K562 (cell line): ENCODE data around the gene ATP9B. TPM values are rescaled to one million over a fixed set of nuclear protein-coding genes. Genes with fewer than 3 reads are reported as not detected.

Experiments used
- ATAC-seq: fragments of 200-7000 bp; cut with Tn5 transposase; 3 replicates; pipeline ENCODE4 v1.9.1; 2020; ENCODE audit warnings: moderate library complexity
- BruUV-seq: library from RNA; stranded (reverse); fragments of 400-500 nt; replicated peaks from 2 replicates; lab custom pipeline; 2021; lab: Mats Ljungman, UMichigan
- CTCF ChIA-PET: fragments of 300-600 bp; formaldehyde crosslinking; extraction: SDS; loops from one replicate; lab custom pipeline; 2021; ENCODE audit warnings: low intra/inter-chr PET ratio; lab: Yijun Ruan, JAX
- POLR2A ChIA-PET: fragments of 300-600, 350-650 bp; sonication (Branson Sonifier 250); formaldehyde crosslinking; extraction: SDS; loops from one replicate; lab custom pipeline; 2021; ENCODE audit warnings: antibody characterized with exemption, inconsistent platforms; lab: Yijun Ruan, JAX
- DNase-seq, 4 experiments: peaks; one replicate each; pipeline versions ENCODE4 v3.0.0 to v3.0.0-alpha.2; 2011 to 2018; ENCODE audit warnings: low spot score in 3 of 4, mixed read lengths in 3 of 4; ENCODE audit errors: extremely low read depth in 1 of 4
- FAIRE-seq: peaks from 2 replicates; lab custom pipeline; 2011; peaks lifted over from hg19 to GRCh38; lab: Jason Lieb, UNC
- H2AFZ ChIP-seq: 2 replicates; pipeline ENCODE4 v1.6.0; 2011; ENCODE audit warnings: low read depth, low read length, control low read depth, inconsistent platforms
- H3K27ac ChIP-seq: fragments of 200-600 bp; 3 replicates; pipeline ENCODE4 v1.8.0; 2011; ENCODE audit warnings: low read depth, mild to moderate bottlenecking, control low read depth, inconsistent platforms, low read length, moderate library complexity, mixed read lengths; ENCODE audit errors: extremely low read depth
- H3K27me3 ChIP-seq, 2 experiments: fragments of 300-600 bp in 1 of 2; 2 replicates in 1 of 2; 3 replicates in 1 of 2; pipeline versions ENCODE4 v1.6.0 to v1.8.0; 2011; ENCODE audit warnings: inconsistent platforms in 2 of 2, low read length in 2 of 2, mild to moderate bottlenecking in 1 of 2, mixed read lengths in 1 of 2, moderate library complexity in 1 of 2; ENCODE audit not compliant: control insufficient read depth in 2 of 2, insufficient read depth in 2 of 2
- H3K36me3 ChIP-seq: fragments of 300-600 bp; 3 replicates; pipeline ENCODE4 v1.8.0; 2011; ENCODE audit warnings: mild to moderate bottlenecking, low read length, inconsistent platforms; ENCODE audit not compliant: control insufficient read depth, insufficient read depth
- H3K4me1 ChIP-seq, 2 experiments: fragments of 200-600 bp in 1 of 2; replicated peaks in 1 of 2; 2 replicates in 1 of 2; 3 replicates in 1 of 2; pipeline versions ENCODE4 v1.5.1 to v1.8.0; 2011; ENCODE audit warnings: inconsistent platforms in 2 of 2, low read length in 2 of 2, mild to moderate bottlenecking in 1 of 2, mixed read lengths in 1 of 2, moderate library complexity in 1 of 2; ENCODE audit not compliant: control insufficient read depth in 2 of 2, insufficient read depth in 2 of 2
- H3K4me2 ChIP-seq: 2 replicates; pipeline ENCODE4 v1.6.1; 2011; ENCODE audit warnings: low read length, control low read depth, inconsistent platforms, mixed read lengths; ENCODE audit not compliant: insufficient read depth
- H3K4me3 ChIP-seq: fragments of 200-600 bp; sonication (generic), shearing (Covaris generic); 2 replicates; pipeline ENCODE4 v1.5.1; 2016; ENCODE audit warnings: control low read depth, inconsistent platforms
- H3K79me2 ChIP-seq: fragments of 200-600 bp; 3 replicates; pipeline ENCODE4 v1.8.0; 2011; ENCODE audit warnings: low read length, inconsistent platforms; ENCODE audit not compliant: control insufficient read depth, insufficient read depth
- H3K9ac ChIP-seq, 2 experiments: 2 replicates each; pipeline versions ENCODE4 v1.6.0 to v1.6.1; 2011; ENCODE audit warnings: low read depth in 2 of 2, low read length in 2 of 2, control low read depth in 1 of 2, inconsistent platforms in 1 of 2, mild to moderate bottlenecking in 1 of 2, mixed read lengths in 1 of 2; ENCODE audit not compliant: insufficient read depth in 1 of 2
- H3K9me1 ChIP-seq: one replicate; pipeline ENCODE4 v1.6.0; 2011; ENCODE audit warnings: inconsistent platforms, mild to moderate bottlenecking, low read length, moderate library complexity; ENCODE audit not compliant: control insufficient read depth, insufficient read depth
- H3K9me3 ChIP-seq: replicated peaks from 2 replicates; pipeline ENCODE4 v1.5.1; 2011; ENCODE audit warnings: low read depth, low read length, inconsistent platforms; ENCODE audit not compliant: control insufficient read depth, insufficient read depth
- H4K20me1 ChIP-seq: replicated peaks from 2 replicates; pipeline ENCODE4 v1.6.1; 2011; ENCODE audit warnings: low read length, inconsistent platforms, mixed read lengths; ENCODE audit not compliant: control insufficient read depth, insufficient read depth
- ILF3 ChIP-seq: fragments of 450-650 bp; IDR thresholded peaks from 2 replicates; pipeline ENCODE4 v1.6.1; 2018; ENCODE audit warnings: antibody characterized with exemption, mild to moderate bottlenecking, moderate library complexity, borderline replicate concordance
- JUN ChIP-seq, 2 experiments: sonication (generic) in 1 of 2; formaldehyde crosslinking in 1 of 2; IDR thresholded peaks; 2 replicates each; pipeline versions ENCODE4 v1.6.1 to v1.8.0; 2012 to 2022; ENCODE audit warnings: borderline replicate concordance in 2 of 2, mild to moderate bottlenecking in 2 of 2, improper control_type of control experiment in 1 of 2, low read depth in 1 of 2, low read length in 1 of 2, missing genetic modification reagents in 1 of 2
- RBBP5 ChIP-seq: fragments of 200-600 bp; sonication (generic); IDR thresholded peaks from 2 replicates; pipeline ENCODE4 v1.6.1; 2012; ENCODE audit warnings: borderline replicate concordance, mild to moderate bottlenecking, low read length, control low read depth, inconsistent platforms; ENCODE audit not compliant: insufficient read depth, poor library complexity, severe bottlenecking
- SMAD2 ChIP-seq: fragments of 150-350 bp; IDR thresholded peaks from 2 replicates; pipeline ENCODE4 v1.6.1; 2014; ENCODE audit warnings: low read depth, mild to moderate bottlenecking, low read length
- ZNF184 ChIP-seq: sonication (generic); formaldehyde crosslinking; IDR thresholded peaks from 2 replicates; pipeline ENCODE4 v1.5.0; 2020; ENCODE audit warnings: missing genetic modification reagents
- WGBS: fragments of 100-300 bp; shearing (Covaris generic); methylation state at CpG from one replicate; pipeline ENCODE4 v1.1.6; 2016; ENCODE audit warnings: low coverage, mixed read lengths; ENCODE audit not compliant: insufficient coverage; ENCODE audit errors: missing lambda C conversion rate; 5-methylcytosine and 5-hydroxymethylcytosine counted together
- in situ Hi-C: fragments of 300-500 bp; cut with MboI; formaldehyde crosslinking; loops from 4 replicates; pipeline ENCODE4 v1.15.0; 2018; ENCODE audit warnings: inconsistent platforms, mixed read lengths
- intact Hi-C: fragments of 100-400 bp; cut with micrococcal nuclease; formaldehyde crosslinking; loops from 2 replicates; pipeline ENCODE4 v1.14.2; 2022
- polyA plus RNA-seq, 8 experiments: library from polyadenylated mRNA; depleted of rRNA in 4 of 8; stranded (reverse) in 5 of 8; unstranded in 3 of 8; fragments of >200 nt; fragmentation: Nextera tagmentation in 2 of 8; fragmentation: Illumina TruSeq in 1 of 8; extraction: Ambion mirVana in 2 of 8; extraction: Trizol in 1 of 8; gene quantifications; 2 replicates each; pipeline versions ENCODE4 v1.2.1 to v1.2.3, GENCODE V29; 2011 to 2014; ENCODE audit warnings: inconsistent platforms in 1 of 8, missing spikeins in 1 of 8
- total RNA-seq, 7 experiments: library from RNA; depleted of rRNA in 6 of 7; stranded (reverse); fragments of >200 nt in 6 of 7; fragmentation: Illumina TruSeq in 2 of 7; extraction: Trizol in 2 of 7; gene quantifications; 2 replicates each; pipeline versions ENCODE4 v1.2.1 to v1.2.3, GENCODE V29; 2011 to 2021; ENCODE audit warnings: low replicate concordance in 1 of 7
- TF ChIP-seq, protein P1 (sequence below): fragments of 450-650 bp; formaldehyde crosslinking; IDR thresholded peaks from 2 replicates; pipeline ENCODE4 v1.4.0; 2022; ENCODE audit warnings: missing genetic modification characterization
- TF ChIP-seq, protein P2 (sequence below): fragments of 450-650 bp; IDR thresholded peaks from 2 replicates; pipeline ENCODE4 v1.6.1; 2016; ENCODE audit warnings: low read depth

Gene ATP9B
- total and polyA plus RNA-seq, 9 of the 15 experiments (the other 6 are each of a cell fraction or from before 2014, with no cell fraction given): 0.66 to 13.2 (median 7.9) TPM

DNA sequence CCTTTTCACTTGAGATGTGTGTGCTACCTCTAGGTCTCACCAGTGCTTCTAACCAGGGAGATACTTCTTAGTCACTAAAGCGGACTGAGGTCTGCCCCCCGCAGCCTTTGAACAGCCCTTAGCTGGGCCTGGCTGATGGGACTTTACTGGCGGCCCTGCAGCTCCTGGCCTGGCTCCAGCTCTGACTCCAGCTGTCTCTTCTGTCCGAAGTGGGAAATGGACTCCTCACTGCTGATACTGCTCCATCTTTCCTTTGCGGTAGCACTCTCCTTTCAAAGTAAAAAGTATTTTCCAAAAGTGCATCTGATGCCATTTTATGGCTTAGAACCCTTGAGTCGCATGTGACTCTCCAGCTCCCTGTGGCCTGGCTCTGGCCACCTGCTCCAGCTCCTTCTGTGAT is 64.5 kb downstream of the ATP9B start:
- DNase-seq: no peak

More for the DNA sequence above, 64.5 kb downstream of the ATP9B start:
- in situ Hi-C loops: no loop called here
- Histone ChIP-seq H4K20me1 (no peaks in the 10 kb centered on the region), H3K36me3 (no peaks in the 10 kb centered on the region; the same call in 2 of the 3 replicates), H3K9ac (no peak overlapping the region), H3K4me1 (no peaks in the 10 kb centered on the region), H3K4me3 (no peak overlapping the region), H3K4me2 (no peak overlapping the region), H3K27ac (no peak overlapping the region), H3K9me1 (no peaks in the 10 kb centered on the region), H3K79me2 (no peaks in the 10 kb centered on the region), H3K27me3 (no peaks in the 10 kb centered on the region), H3K9me3 (no peaks in the 10 kb centered on the region), H2AFZ (no peak overlapping the region)
- ChIA-PET CTCF (no interaction called here), POLR2A (no interaction called here)
- WGBS: 81% methylated on average over 6 of the region's 6 CpGs
- intact Hi-C loops: no loop called here
- no peak for FAIRE-seq
- no TSS peak for BruUV-seq
- no peak for ATAC-seq
- TF ChIP-seq, protein P1, sequence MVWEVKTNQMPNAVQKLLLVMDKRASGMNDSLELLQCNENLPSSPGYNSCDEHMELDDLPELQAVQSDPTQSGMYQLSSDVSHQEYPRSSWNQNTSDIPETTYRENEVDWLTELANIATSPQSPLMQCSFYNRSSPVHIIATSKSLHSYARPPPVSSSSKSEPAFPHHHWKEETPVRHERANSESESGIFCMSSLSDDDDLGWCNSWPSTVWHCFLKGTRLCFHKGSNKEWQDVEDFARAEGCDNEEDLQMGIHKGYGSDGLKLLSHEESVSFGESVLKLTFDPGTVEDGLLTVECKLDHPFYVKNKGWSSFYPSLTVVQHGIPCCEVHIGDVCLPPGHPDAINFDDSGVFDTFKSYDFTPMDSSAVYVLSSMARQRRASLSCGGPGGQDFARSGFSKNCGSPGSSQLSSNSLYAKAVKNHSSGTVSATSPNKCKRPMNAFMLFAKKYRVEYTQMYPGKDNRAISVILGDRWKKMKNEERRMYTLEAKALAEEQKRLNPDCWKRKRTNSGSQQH (CRISPR knock-in tag): no peak
- no peak for TF ChIP-seq ZNF184 (CRISPR knock-in tag)
- TF ChIP-seq RBBP5: no peak
- TF ChIP-seq SMAD2: no peak
- TF ChIP-seq, protein P2, sequence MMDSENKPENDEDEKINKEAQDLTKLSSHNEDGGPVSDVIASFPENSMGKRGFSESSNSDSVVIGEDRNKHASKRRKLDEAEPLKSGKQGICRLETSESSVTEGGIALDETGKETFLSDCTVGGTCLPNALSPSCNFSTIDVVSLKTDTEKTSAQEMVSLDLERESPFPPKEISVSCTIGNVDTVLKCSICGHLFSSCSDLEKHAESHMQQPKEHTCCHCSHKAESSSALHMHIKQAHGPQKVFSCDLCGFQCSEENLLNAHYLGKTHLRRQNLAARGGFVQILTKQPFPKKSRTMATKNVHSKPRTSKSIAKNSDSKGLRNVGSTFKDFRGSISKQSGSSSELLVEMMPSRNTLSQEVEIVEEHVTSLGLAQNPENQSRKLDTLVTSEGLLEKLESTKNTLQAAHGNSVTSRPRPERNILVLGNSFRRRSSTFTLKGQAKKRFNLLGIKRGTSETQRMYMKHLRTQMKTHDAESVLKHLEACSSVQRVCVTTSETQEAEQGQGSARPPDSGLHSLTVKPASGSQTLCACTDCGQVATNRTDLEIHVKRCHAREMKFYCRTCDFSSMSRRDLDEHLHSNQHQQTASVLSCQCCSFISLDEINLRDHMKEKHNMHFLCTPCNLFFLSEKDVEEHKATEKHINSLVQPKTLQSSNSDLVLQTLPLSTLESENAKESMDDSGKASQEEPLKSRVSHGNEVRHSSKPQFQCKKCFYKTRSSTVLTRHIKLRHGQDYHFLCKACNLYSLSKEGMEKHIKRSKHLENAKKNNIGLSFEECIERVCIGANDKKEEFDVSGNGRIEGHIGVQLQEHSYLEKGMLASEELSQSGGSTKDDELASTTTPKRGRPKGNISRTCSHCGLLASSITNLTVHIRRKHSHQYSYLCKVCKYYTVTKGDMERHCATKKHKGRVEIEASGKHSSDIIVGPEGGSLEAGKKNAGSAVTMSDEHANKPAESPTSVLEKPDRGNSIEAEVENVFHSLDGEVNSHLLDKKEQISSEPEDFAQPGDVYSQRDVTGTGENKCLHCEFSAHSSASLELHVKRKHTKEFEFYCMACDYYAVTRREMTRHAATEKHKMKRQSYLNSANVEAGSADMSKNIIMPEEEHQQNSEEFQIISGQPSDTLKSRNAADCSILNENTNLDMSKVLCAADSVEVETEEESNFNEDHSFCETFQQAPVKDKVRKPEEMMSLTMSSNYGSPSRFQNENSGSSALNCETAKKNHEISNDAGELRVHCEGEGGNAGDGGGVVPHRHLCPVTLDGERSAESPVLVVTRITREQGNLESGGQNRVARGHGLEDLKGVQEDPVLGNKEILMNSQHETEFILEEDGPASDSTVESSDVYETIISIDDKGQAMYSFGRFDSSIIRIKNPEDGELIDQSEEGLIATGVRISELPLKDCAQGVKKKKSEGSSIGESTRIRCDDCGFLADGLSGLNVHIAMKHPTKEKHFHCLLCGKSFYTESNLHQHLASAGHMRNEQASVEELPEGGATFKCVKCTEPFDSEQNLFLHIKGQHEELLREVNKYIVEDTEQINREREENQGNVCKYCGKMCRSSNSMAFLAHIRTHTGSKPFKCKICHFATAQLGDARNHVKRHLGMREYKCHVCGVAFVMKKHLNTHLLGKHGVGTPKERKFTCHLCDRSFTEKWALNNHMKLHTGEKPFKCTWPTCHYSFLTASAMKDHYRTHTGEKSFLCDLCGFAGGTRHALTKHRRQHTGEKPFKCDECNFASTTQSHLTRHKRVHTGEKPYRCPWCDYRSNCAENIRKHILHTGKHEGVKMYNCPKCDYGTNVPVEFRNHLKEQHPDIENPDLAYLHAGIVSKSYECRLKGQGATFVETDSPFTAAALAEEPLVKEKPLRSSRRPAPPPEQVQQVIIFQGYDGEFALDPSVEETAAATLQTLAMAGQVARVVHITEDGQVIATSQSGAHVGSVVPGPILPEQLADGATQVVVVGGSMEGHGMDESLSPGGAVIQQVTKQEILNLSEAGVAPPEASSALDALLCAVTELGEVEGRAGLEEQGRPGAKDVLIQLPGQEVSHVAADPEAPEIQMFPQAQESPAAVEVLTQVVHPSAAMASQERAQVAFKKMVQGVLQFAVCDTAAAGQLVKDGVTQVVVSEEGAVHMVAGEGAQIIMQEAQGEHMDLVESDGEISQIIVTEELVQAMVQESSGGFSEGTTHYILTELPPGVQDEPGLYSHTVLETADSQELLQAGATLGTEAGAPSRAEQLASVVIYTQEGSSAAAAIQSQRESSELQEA: no peak
- TF ChIP-seq JUN (IDR thresholded peaks at IDR 0.05; ENCODE audit: borderline replicate concordance, low read depth, low read length): no peak
- no peak for TF ChIP-seq JUN (CRISPR knock-in tag; IDR thresholded peaks at IDR 0.05; ENCODE audit: borderline replicate concordance)
- TF ChIP-seq ILF3: no peak
- TF ChIP-seq, all 486 proteins: peak for 0
